Keratinocyte (primary cell): Measurements from ENCODE around the gene MYO1E. TPM values are rescaled to one million over a fixed set of nuclear protein-coding genes. Genes with fewer than 3 reads are reported as not detected.

Experiments
- DNase-seq: peaks from one replicate; pipeline ENCODE4 v3.0.0-alpha.2; 2011; ENCODE audit warnings: low read depth, missing footprints, low spot score
- FAIRE-seq: peaks from 2 replicates; lab custom pipeline; 2011; peaks lifted over from hg19 to GRCh38; lab: Jason Lieb, UNC
- H2AFZ ChIP-seq: 2 replicates; pipeline ENCODE4 v1.6.0; 2012; ENCODE audit warnings: low read length, control low read depth, inconsistent platforms; ENCODE audit not compliant: control insufficient read depth
- H3K27ac ChIP-seq: 2 replicates; pipeline ENCODE4 v1.5.1; 2011; ENCODE audit warnings: low read length; ENCODE audit not compliant: control insufficient read depth, insufficient read depth
- H3K27me3 ChIP-seq: 3 replicates; pipeline ENCODE4 v1.6.0; 2011; ENCODE audit warnings: low read length; ENCODE audit not compliant: control insufficient read depth, insufficient read depth; ENCODE audit errors: extremely low read depth
- H3K36me3 ChIP-seq, 2 experiments: 2 replicates in 1 of 2; 3 replicates in 1 of 2; pipeline ENCODE4 v1.5.1; 2011; ENCODE audit warnings: low read length in 2 of 2, mild to moderate bottlenecking in 1 of 2; ENCODE audit not compliant: control insufficient read depth in 2 of 2, insufficient read depth in 2 of 2; ENCODE audit errors: extremely low read depth in 1 of 2
- H3K4me1 ChIP-seq: 3 replicates; pipeline ENCODE4 v1.5.1; 2011; ENCODE audit warnings: low read length; ENCODE audit not compliant: control insufficient read depth, insufficient read depth; ENCODE audit errors: extremely low read depth
- H3K4me2 ChIP-seq: 3 replicates; pipeline ENCODE4 v1.6.0; 2011; ENCODE audit warnings: low read depth, low read length; ENCODE audit not compliant: control insufficient read depth, insufficient read depth; ENCODE audit errors: extremely low read depth
- H3K4me3 ChIP-seq, 3 experiments: fragments of 200-600 bp in 1 of 3; sonication (generic) in 1 of 3; 2 replicates in 2 of 3; 3 replicates in 1 of 3; pipeline ENCODE4 v1.5.1; 2011 to 2016; ENCODE audit warnings: low read length in 3 of 3, mild to moderate bottlenecking in 3 of 3, control low read depth in 2 of 3, inconsistent platforms in 1 of 3, low read depth in 1 of 3, mixed read lengths in 1 of 3, mixed run types in 1 of 3, moderate library complexity in 1 of 3; ENCODE audit not compliant: control insufficient read depth in 2 of 3, insufficient read depth in 2 of 3; ENCODE audit errors: extremely low read depth in 1 of 3
- H3K79me2 ChIP-seq: 2 replicates; pipeline ENCODE4 v1.6.0; 2012; ENCODE audit warnings: low read length; ENCODE audit not compliant: control insufficient read depth, insufficient read depth
- H3K9ac ChIP-seq: 3 replicates; pipeline ENCODE4 v1.6.0; 2011; ENCODE audit warnings: low read length; ENCODE audit not compliant: control insufficient read depth, insufficient read depth; ENCODE audit errors: extremely low read depth
- H3K9me1 ChIP-seq: 3 replicates; pipeline ENCODE4 v1.6.0; 2011; ENCODE audit warnings: low read length; ENCODE audit not compliant: control insufficient read depth, insufficient read depth; ENCODE audit errors: extremely low read depth
- H3K9me3 ChIP-seq: 2 replicates; pipeline ENCODE4 v1.5.1; 2012; ENCODE audit warnings: low read depth, low read length; ENCODE audit not compliant: control insufficient read depth
- H4K20me1 ChIP-seq: 3 replicates; pipeline ENCODE4 v1.6.0; 2011; ENCODE audit warnings: low read length; ENCODE audit not compliant: control insufficient read depth, insufficient read depth; ENCODE audit errors: extremely low read depth
- CTCF ChIP-seq, 3 experiments: IDR thresholded peaks in 1 of 3; conservative IDR thresholded peaks in 1 of 3; optimal IDR thresholded peaks in 1 of 3; 2 replicates in 2 of 3; 3 replicates in 1 of 3; pipeline versions ENCODE3 to v1.5.1; 2011; ENCODE audit warnings: low read length in 3 of 3, mild to moderate bottlenecking in 3 of 3, moderate library complexity in 2 of 3, control low read depth in 1 of 3, inconsistent platforms in 1 of 3; ENCODE audit not compliant: insufficient read depth in 2 of 3; ENCODE audit errors: extremely low read depth in 1 of 3
- EZH2 ChIP-seq: IDR thresholded peaks from one replicate; pipeline ENCODE4 v1.6.1; 2012; ENCODE audit warnings: inconsistent platforms, mild to moderate bottlenecking, low read length, moderate library complexity
- dilution Hi-C: fragments of 300-500 bp; cut with MboI; formaldehyde crosslinking; loops from one replicate; pipeline ENCODE4 v1.7.0; 2020; ENCODE audit warnings: low sequenced_read_pairs; ENCODE audit not compliant: extremely low pct_ligation_motif_present
- polyA plus RNA-seq, 5 experiments: library from polyadenylated mRNA; depleted of rRNA in 3 of 5; stranded (reverse) in 3 of 5; stranded (forward) in 1 of 5; unstranded in 1 of 5; fragments of >200 nt; gene quantifications; 1 replicate in 1 of 5; 2 replicates in 3 of 5; 3 replicates in 1 of 5; pipeline versions ENCODE4 v1.2.1 to v1.2.3, GENCODE V29; 2011 to 2012; ENCODE audit warnings: missing spikeins in 2 of 5, low read depth in 1 of 5, low replicate concordance in 1 of 5

Gene MYO1E
- polyA plus RNA-seq, 1 donor (not counting 4 experiments of a cell fraction or from before 2014, with no cell fraction given): 213 TPM

GRCh38 chr15:59200560-59200959 lies 172.1 kb downstream of the MYO1E start:
- Histone ChIP-seq H3K27ac (peak overlapping the region; percentile 70), H2AFZ (no peak overlapping the region), H3K27me3 (no peaks in the 10 kb centered on the region), H3K79me2 (no peaks in the 10 kb centered on the region), H3K4me3 (no peak overlapping the region), H3K9ac (peak overlapping the region; percentile 13), H3K4me1 (peaks cover 8% of the 10 kb centered on the region), H4K20me1 (no peaks in the 10 kb centered on the region), H3K4me2 (no peak overlapping the region), H3K9me3 (no peaks in the 10 kb centered on the region), H3K9me1 (no peaks in the 10 kb centered on the region), H3K36me3 (peaks cover 40 to 55% of the 10 kb centered on the region in 2 experiments)
- no peak for FAIRE-seq
- dilution Hi-C loops: no loop called here
- DNase-seq: no peak
- TF ChIP-seq EZH2 (no peak), CTCF (optimal IDR thresholded peaks at IDR 0.05 in 1 of 3, IDR thresholded peaks at IDR 0.05 in 1 of 3, conservative IDR thresholded peaks at IDR 0.05 in 1 of 3; ENCODE audit: extremely low read depth in 1 of 3, insufficient read depth in 2 of 3, low read length in 3 of 3) (no peak)

DNA sequence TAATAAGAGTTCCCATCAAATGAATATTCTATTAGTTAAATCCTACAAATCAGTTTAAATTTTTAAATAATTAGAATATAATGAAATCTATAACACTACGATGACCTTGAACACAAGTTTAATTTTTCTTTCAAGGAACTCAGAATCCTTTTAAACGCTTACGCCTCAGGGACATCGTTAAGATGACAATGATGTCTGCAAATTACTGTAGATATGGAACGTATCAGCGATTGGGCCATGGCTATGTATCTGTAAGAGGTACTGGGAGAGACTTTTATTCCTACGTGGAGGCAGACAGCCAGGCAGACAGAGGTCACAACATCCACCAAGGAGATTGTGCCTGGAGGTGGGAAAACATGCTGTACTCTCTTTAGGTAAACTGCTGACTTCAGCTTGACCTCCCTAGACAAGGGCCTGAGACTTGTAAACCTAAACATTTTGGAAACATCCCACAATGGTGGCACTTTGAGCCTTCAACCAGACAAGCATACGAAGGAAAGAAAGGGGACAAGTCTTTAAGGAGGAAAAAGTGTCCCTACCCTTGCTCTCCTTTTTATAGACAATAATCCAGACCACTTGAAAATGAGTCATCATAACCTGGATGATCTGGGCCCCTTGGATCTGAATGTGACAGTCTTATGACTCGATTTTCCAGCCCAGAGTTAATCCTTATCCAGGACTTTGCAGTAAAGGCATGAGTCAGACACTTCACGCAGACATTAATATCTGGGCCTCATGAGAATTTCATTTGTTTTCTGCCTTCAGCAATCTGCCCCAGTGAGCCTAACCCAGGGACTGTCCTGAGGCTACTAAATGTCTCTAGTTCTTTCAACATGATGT lies 172.8 kb downstream of the MYO1E start:
- Histone ChIP-seq H3K27me3 (no peaks in the 10 kb centered on the region), H3K27ac (peak overlapping the region; percentile 70), H3K9me3 (no peaks in the 10 kb centered on the region), H3K4me3 (no peak overlapping the region), H4K20me1 (no peaks in the 10 kb centered on the region), H2AFZ (no peak overlapping the region), H3K79me2 (no peaks in the 10 kb centered on the region), H3K9ac (peak overlapping the region; percentile 34), H3K9me1 (no peaks in the 10 kb centered on the region), H3K4me2 (no peak overlapping the region), H3K36me3 (peaks cover 39 to 50% of the 10 kb centered on the region in 2 experiments), H3K4me1 (peaks cover 8% of the 10 kb centered on the region)
- no peak for TF ChIP-seq EZH2
- TF ChIP-seq CTCF (optimal IDR thresholded peaks at IDR 0.05 in 1 of 3, IDR thresholded peaks at IDR 0.05 in 1 of 3, conservative IDR thresholded peaks at IDR 0.05 in 1 of 3; ENCODE audit: extremely low read depth in 1 of 3, insufficient read depth in 2 of 3, low read length in 3 of 3): no peak
- no peak for FAIRE-seq
- peak; percentile 35 for DNase-seq
- dilution Hi-C loops: no loop called here
